Left colon (tissue), 2 donors: ENCODE data around the gene DDX56. TPM values are rescaled to one million over a fixed set of nuclear protein-coding genes. Genes with fewer than 3 reads are reported as not detected.
"Not testable (repeated sequence)": the region's sequence is repeated elsewhere in the genome, so short reads cannot be mapped to it uniquely, and the experiment has no call there.

ENCODE experiments used
- ATAC-seq: fragments of 200-7000 bp; cut with Tn5 transposase; one replicate; pipeline ENCODE4 v1.9.1; 2020; ENCODE audit warnings: mild to moderate bottlenecking, moderate library complexity
- DNase-seq, 2 donors: peaks; one replicate each; pipeline ENCODE4 v3.0.0-alpha.2; 2020
- intact Hi-C, 2 donors: fragments of 100-400 bp; cut with DNase I in 1 of 2; cut with micrococcal nuclease in 1 of 2; formaldehyde crosslinking; loops; one replicate each; pipeline versions ENCODE4 v1.11.2 to v1.14.0; 2022; cut with DNase I, micrococcal nuclease
- total RNA-seq, 2 donors: library from RNA; stranded (reverse); fragmentation: NEBNext Ultra II Directional; extraction: Animal tissue kit (Norgen Biotek cat#: 25700); gene quantifications; one replicate each; pipeline ENCODE4 v1.2.1, GENCODE V29; 2021
- donor health status: DM: no; HTN: no; CAD: no.
- donor health status: DM: yes; HTN: yes; CAD: no.

The DDX56 gene
- total RNA-seq, 2 donors from 2014 or later, result 36.5 to 59.2 TPM

DNA sequence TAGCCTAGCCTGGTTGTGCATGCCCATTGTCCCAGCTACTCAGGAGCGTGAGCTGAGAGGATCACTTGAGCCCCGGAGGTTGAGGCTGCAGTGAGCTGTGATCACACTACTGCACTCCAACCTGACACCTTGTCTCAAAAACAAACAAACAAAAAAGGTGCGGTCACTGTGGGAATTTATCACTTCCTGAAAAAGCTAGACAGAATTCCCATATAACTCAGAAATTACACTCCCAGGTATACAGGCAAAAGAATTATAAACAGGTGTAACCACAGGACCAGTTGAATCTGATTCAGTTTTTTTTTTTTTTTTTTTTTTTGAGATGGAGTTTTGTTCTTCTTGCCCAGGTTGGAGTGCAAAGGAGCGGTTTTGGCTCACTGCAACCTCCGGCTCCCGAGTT is 29.5 kb upstream of the DDX56 start:
- intact Hi-C loops, result no loop called here
- peak in 1 of 2 donors; percentile 11 for DNase-seq
- ATAC-seq, result no peak

DNA sequence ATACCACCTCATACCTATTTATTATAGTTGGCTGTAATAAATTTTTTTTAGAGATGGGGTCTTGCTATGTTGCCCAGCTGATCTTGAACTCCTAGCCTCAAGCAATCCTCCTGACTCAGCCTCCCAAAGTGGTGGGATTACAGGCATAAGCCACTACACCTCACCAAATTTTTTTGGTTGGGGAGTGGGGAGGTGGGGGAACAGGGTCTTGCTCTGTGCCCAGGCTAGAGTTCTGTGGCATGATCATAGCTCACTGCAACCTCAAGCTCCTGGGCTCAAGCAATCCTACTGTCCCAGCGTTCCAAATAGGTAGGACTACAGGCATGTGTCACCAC is 28.8 kb upstream of the DDX56 start:
- intact Hi-C loops, result no loop called here
- DNase-seq (no peak), ATAC-seq (no peak)

DNA sequence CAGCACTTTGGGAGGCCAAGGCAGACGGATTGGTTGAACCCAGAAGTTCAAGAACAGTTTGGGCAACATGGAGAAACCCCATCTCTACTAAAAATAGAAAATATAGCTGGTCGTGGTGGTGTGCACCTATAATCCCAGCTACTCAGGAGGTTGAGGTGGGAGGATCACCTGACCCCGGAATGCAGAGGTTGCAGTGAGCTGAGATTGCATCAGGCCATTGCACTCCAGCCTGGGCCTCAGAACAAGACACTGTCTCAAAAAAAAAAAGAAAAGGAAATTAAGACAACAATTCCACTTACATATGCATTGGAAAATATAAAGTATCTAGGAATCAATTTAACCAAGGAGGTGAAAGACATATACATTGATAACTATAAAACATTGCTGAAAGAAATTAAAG is 25.5 kb upstream of the DDX56 start:
- no peak for ATAC-seq
- intact Hi-C loops, result loop anchor here in 1 of 2 donors (10.0 kb wide), 1 partner anchor 336 kb away; no protein-coding TSS in a partner anchor
- DNase-seq, result peak in 1 of 2 donors; percentile 14

DNA sequence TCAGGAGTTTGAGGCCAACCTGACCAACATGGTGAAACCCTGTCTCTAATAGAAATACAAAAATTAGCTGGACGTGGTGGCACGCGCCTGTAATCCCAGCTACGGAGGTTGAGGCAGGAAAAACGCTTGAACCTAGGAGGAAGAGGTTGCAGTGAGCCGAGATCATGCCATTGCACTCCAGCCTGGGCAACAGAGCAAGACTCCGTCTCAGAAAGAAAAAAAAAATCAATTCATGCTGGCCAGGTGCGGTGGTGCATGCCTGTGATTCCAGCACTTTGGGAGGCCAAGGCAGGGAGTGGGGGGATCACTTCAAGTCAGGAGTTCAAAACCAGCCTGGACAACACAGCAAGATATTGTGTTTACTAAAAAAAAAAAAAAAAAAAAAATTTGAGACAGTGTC is 23.5 kb upstream of the DDX56 start:
- intact Hi-C loops, result loop anchor here in 1 of 2 donors (10.0 kb wide), 1 partner anchor 338 kb away; no protein-coding TSS in a partner anchor
- not testable (repeated sequence) for ATAC-seq
- DNase-seq, result peak in 1 of 2 donors; percentile 4

DNA sequence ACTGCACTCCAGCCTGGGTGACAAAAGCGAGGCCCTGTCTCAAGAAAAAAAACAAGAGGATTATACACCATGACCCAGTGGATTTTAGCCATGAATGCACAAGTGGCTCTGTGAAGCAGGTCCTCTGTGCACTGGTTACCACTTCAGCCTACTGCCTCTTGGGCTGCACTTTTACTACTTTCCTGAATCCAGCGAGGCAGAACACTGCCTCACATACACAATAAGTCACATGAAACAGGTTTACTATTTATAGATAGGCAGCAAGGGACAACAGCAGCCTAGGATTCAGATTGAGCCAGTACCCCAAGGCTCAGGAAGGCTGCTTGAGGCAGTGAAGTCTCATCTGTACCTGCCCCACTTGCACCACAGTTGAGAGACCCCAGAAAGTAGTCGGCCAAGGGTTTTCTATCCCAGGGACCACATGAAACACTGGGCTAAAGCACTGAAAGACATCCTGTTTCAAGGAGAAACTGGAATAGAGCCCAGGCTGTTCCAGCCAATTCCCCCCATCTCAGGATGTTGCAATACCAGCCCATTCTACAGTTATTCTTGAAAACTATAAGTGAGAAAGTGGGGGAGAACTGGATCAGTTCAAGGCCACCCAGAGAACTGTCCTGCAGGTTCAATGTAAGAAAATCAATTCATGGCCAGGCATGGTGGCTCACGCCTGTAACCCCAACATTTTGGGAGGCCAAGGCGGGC is 22.4 kb upstream of the DDX56 start:
- ATAC-seq, result no peak

DNA sequence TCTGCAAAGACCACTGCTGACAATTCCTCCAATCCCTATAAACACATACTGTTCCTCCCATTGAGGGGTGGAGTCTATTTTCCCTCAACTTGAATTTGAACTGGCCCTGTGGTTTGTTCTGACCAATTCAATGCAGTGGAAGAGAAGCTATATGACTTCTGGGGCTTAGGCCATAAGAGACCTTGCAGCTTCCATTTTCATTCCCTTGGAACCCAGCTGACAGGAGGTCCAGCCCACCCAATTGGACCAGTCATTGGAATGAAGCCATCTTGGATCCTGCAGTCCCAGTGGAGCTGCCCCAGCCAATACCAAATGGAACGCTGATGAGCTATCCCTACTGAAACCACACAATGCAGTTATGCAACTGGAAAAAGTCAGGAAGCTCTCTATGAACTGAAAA is 17.2 kb upstream of the DDX56 start:
- intact Hi-C loops, result loop anchor here in 1 of 2 donors (10.0 kb wide), 1 partner anchor 344 kb away; no protein-coding TSS in a partner anchor
- ATAC-seq (no peak), DNase-seq (no peak)

More for the DNA sequence above, 22.4 kb upstream of the DDX56 start:
- DNase-seq, result peak in 1 of 2 donors; percentile 0
- intact Hi-C loops, result loop anchor here in 1 of 2 donors (10.0 kb wide), 1 partner anchor 339 kb away; no protein-coding TSS in a partner anchor

DNA sequence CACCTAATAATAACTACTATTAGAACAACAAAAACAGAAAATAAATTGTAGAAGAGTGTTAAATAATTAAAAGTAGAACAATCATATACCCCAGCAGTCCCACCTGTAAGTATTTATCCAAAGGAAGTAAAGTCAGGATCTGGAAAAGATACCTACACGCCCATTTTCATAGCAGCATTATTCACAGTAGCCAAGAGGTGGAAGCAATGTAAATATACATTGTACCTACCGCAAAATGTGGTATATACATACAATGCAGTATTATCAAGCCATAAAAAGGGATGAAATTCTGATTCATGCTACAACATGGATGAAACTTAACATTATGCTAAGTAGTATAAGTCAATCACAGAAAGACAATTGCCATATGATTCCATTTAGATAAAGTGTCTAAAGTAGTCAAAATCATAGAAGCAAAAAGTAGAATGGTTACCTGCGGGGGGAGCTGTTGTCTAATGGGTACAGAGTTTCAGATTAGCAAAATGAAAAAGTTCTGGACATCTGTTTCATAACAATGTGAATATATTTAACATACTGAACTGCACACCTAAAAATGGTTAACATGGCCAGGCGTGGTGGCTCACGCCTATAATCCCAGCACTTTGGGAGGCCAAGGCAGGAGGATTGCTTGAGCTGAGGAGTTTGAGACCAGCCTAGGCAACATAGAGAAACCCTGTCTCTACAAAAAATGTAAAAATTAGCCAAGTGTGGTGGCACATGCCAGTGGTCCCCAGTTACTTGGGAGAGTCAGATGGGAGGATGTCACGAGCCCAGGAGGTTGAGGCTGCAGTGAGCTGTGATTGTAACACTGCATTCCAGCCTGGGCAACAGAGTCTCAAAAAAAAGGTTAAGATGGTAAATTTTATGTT is 14.4 kb upstream of the DDX56 start:
- ATAC-seq, result peak; percentile 86
- DNase-seq, result peak in 1 of 2 donors; percentile 73
- intact Hi-C loops, result loop anchor here in 1 of 2 donors (10.0 kb wide), 1 partner anchor 257 kb away; the partner anchor contains the start of gene H2AZ2

DNA sequence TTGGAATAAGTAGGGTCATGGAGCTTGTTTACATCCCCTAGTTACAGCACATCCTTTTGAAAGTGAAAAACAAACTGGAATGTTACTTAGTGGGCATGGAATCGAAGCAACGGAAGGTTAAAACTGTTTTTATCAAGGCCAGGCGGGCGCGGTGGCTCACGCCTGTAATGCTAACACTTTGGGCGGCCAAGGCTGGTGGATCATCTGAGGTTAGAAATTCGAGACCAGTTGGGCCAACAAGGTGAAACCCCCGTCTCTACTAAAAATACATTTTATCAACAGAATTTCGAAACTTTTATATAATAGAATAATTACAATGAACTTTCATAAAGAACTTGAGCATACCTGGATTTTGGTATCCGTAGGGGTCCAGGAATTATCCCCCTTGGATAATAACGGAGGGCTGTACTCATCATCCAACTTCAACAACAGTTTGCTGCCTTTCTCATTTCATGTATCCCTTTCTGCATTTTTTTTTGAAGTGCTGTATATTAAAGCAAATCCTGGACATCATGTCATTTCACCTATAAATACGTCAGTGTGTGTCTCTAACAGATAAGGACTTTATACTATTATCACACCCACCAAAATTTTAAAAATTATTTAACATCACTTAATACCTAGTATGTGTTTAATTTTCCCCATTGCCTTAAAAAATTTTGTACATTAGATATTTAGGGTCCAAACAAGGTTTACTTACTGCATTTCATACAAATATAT is 9.6 kb upstream of the DDX56 start:
- no peak for DNase-seq
- intact Hi-C loops, result loop anchor here in 1 of 2 donors (10.0 kb wide), 1 partner anchor 261 kb away; the partner anchor contains the start of gene H2AZ2
- ATAC-seq, result no peak

DNA sequence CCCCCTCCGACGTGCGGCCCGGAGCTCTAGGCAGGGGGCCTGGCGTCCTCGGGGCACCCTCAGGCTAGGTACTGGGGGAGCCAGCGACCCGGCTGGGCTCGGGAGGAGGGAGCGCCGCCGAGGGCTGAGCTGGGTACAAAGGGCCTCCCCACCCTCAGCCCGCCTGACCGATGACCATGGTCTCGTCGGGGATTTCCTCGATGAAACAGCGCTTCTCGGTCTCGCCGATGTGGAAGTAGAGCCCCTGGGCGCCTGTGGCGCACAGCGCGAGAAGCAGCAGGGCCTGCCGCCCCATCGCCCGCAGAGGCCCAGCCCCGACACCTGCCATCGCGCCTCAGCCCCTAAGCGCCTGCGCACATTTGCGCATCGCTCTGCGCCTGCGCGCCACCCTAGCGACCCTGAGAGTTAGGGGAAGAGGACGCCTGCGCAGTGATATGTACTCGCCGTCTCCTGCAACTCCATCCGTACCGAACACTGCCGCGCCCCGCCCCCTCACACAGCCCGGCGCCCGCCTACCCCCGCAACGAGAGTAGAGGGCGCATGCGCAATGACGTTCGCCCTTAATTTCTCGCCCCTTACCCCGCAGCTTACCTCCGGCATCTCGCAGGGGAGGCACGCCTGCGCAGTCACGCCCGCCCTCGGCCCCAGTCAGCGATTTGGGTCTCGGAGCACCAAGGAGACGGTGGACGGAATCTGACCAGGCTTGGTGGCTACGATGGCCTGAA is 8.3 kb upstream of the DDX56 start, which contains the start of gene TMED4:
Gene TMED4, minus strand, starts transcription at position 353 of the 725 bp plus-strand sequence. Its CDS starts 25 bp downstream, at position 328.
- intact Hi-C loops, result loop anchor here in 1 of 2 donors (10.0 kb wide), 1 partner anchor 263 kb away; the partner anchor contains the start of gene H2AZ2
- ATAC-seq (peak; percentile 92), DNase-seq (peak; percentile 100)

DNA sequence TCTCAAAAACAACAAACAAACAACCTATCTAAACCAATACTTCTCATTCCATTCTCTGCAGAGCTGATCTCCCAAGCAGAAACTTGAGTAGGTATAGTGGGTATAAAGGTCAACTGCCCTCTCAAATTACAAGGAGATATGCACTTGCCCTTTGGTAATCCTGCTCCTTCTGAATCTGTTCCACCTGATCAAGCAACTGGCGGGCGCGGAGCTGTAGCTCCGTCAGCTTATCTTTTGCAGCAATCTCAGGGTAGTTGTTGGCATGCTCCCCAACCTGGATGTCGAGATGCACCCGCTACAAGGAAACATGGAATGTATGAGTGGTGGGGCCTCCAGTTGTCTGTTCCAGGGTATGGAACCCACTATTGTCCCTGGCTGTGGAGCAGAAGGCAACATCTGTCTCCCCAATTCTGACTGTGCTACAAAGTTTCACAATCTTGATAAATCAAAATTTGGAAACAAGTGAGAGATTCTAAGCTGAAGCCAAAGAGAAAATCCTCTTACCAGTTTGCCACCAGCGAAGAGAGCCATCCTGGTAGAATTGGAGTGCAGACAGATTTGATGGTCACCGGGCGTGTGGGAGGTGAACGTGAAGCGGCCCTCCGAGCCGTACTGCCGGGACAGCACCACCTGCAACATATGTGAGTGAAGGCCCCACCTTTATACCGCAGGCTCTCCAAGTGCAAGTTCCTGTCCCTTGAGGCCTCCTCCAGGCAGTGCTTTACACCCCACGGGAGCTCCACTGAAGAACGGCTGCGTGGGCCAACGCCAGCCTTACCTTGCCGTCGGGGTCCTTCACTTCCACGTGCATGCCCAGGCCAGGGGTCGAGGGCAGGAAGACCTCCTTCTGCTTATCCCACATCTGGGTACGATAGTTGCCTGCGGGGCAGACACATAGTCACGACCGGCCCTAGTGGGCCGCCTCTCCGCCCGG is 7.5 kb upstream of the DDX56 start:
- intact Hi-C loops, result loop anchor here in 1 of 2 donors (10.0 kb wide), 1 partner anchor 264 kb away; the partner anchor contains the start of gene H2AZ2
- peak; percentile 56 for ATAC-seq
- DNase-seq, result peak; percentile 48 to 52

DNA sequence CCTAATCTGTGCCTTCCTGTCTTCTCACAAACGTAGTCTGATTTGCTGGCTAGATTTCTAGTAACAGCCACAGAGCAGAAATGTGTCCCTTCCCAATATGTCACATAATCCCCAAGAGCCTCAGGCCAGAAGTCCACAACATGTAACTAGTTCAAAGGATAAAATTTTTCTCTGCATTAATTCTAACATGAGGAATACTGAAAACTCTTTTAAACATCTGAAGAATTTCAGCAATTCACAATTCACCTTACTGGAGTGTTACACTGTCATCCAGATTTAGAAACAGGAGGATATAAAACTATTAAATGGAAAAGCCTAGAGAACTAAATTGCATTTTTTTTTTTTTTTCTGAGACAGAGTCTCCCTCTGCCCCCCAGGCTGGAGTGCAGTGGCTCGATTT is 2.5 kb upstream of the DDX56 start:
- DNase-seq (no peak), ATAC-seq (no peak)
- intact Hi-C loops, result no loop called here

DNA sequence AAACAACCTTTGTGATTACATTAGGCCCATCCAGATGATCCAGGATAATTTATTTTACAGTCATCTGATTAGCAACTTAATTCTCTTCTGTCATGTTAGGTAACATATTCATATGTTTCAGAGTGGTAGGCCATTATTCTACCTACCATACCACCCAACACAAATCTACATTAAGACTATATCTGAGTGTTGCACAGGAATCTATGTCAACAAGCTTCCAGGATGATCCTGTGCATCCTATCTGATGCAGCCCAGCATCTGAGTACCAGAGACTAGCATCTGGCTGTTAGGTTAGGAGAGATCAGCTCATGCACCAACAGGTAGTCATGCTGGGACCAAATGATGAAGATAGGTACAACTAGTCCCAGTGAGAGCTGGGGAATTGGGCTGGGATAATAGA is 1.3 kb upstream of the DDX56 start:
- peak in 1 of 2 donors; percentile 1 for DNase-seq
- intact Hi-C loops, result no loop called here
- no peak for ATAC-seq

DNA sequence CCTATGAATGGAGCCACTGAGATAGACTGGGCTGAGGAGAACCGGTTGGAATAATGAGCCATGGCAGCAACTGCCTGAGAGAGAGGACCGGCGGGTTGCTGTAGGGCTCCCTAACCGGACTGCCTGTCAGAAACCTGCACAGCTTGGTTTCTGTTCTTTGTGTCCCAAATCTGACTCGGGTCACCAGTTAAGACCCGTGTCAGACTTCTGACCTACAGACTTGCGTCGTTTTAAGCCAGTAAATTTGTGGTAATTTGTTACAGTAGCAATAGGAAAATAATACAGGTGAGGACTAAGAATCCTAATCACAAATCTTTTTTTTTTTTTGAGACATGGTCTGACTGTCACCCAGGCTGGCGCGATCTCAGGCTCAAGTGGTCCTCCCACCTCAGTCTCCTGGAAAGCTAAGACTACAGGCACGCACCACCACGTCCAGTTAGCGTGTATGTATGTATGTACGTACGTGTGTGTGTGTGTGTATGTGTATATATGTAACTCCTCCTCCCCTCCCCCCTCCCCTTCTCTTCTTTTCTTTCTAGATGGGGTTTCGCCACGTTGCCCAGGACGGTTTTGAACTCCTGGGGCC is 672 bp upstream of the DDX56 start:
- peak in 1 of 2 donors; percentile 17 for DNase-seq
- no peak for ATAC-seq
- intact Hi-C loops, result no loop called here

DNA sequence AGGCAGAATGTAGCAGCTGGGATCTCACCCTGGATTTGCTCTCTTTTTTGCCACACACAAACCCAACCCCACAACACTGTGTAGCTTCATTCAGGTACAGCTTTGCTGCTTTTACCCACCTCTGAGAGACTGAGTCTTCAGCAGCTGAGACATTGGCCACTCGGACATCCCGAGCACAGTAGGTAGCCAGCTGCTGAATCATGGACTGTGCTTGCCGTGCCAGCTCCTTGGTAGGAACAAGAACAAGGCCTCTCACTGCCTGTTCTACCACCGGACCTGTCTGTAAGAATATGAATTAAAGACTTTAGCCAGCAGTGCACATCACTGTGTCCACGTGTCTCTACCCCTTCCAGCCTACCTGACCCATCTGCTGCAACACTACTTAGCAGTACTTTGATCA is 937 bp downstream of the DDX56 start:
- intact Hi-C loops, result no loop called here
- ATAC-seq, result no peak

DNA sequence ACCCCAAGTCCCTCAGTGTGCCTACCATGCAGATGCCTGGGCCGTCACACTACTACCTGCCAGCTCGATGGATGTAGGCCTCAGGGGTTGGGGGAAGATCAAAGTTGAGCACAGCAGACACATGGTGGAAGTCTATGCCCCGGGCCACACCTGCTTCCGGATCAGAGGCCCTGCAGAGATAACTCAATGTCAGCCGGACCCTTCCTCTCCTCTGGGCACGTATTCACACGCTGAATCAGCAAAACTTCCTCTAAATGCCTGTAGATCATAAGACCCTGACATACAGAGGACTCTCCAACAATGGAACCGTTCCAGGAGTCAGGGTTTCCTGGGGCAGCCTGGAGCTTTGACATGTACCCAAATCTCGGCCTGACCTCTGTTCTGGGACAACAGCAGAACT is 3.7 kb downstream of the DDX56 start:
- intact Hi-C loops, result loop anchor here in 1 of 2 donors (10.0 kb wide), 1 partner anchor 325 kb away; no protein-coding TSS in a partner anchor

More for the DNA sequence above, 937 bp downstream of the DDX56 start:
- DNase-seq, result peak in 1 of 2 donors; percentile 11

DNA sequence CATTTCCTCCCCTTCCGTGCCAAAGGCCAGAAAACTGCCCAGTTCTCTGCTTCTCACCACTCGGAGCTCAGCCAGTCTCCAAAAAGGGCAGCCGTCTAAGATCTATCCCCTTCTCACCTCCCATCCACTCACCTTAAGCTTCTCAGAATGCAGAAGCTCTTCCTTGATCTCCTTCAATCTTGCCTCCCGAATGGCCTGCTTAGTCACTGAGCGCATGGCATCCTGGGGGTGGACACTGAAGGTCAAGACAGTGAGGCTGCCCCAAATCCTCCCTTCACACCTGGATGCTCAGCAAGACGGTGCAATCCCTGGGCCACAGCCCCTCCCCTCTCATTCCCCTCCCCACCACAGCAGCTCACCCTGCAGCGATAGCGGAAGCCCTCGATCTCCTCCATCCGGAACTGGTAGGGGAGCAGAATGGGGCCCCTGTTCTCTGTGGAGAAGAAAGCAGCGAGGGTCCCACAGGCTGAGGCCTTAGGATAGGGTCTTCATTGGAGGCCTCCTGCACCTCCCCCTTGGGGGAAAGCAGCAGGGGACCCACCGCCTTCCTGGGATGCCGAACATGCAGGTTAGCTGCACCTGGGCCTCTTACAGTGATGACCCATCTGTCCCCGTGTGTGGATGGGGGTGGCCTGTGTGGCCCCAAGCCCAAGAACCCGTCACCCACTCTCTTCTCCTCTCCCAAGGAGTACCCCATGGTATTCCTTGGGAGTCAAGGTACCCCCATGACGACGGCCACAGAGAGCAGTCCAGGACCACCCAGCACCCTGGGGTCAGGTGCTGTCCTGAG is 4.7 kb downstream of the DDX56 start:
- DNase-seq (peak in 1 of 2 donors; percentile 15), ATAC-seq (no peak)
- intact Hi-C loops, result loop anchor here in 1 of 2 donors (10.0 kb wide), 1 partner anchor 324 kb away; no protein-coding TSS in a partner anchor

More for the DNA sequence above, 3.7 kb downstream of the DDX56 start:
- DNase-seq (peak in 1 of 2 donors; percentile 12), ATAC-seq (no peak)
